Ovary (tissue), 3 donors: ENCODE data around the gene KRT9.
"Not testable (repeated sequence)": the region's sequence is repeated elsewhere in the genome, so short reads cannot be mapped to it uniquely, and the experiment has no call there.

Experiments
- EP300 ChIP-seq: sonication (generic); formaldehyde crosslinking; IDR thresholded peaks from one replicate; pipeline ENCODE4 v1.6.1; 2017; ENCODE audit warnings: antibody characterized with exemption
- POLR2A ChIP-seq: fragments of 450-650 bp; IDR thresholded peaks from one replicate; pipeline ENCODE4 v1.6.1; 2017; ENCODE audit warnings: antibody characterized with exemption, mild to moderate bottlenecking, moderate library complexity
- TF ChIP-seq, protein P1 (sequence below), 3 donors: fragments of 450-650 bp in 2 of 3; fragments of 200-600 bp in 1 of 3; IDR thresholded peaks; one replicate each; pipeline versions ENCODE4 v1.5.1 to v1.8.0; 2016 to 2022; ENCODE audit warnings: antibody characterized with exemption in 3 of 3, mild to moderate bottlenecking in 1 of 3
- donor health status: DM: no; HTN: no; CAD: no.

DNA sequence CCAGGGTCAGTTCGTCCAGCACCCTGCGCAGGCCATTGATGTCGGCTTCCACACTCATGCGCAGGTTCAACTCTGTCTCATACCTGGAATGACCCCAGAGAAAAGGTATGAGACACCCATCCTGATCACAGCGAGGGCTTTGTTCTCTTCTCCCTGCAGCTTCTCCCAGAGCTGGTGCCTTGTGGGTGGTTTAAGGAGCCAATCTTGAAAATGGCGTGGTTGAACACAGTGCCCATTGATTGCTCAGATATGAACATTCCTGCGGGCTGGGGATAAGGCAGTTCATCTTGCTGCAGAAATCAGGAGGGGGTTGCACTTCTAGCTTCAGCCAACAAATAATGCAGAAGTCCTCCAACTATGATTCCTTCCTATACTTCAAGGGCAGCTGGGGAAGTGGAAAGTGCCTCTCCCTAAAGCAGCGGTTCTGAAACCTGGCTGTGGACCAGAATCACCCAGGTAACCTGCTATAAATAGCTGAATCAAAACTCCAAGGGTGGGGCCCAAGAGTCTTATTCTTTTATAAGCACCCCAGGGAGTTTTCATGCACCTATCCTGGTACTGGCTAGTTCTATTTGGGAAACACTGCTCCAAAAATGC is 12.6 kb upstream of the KRT9 start:
- TF ChIP-seq, protein P1, sequence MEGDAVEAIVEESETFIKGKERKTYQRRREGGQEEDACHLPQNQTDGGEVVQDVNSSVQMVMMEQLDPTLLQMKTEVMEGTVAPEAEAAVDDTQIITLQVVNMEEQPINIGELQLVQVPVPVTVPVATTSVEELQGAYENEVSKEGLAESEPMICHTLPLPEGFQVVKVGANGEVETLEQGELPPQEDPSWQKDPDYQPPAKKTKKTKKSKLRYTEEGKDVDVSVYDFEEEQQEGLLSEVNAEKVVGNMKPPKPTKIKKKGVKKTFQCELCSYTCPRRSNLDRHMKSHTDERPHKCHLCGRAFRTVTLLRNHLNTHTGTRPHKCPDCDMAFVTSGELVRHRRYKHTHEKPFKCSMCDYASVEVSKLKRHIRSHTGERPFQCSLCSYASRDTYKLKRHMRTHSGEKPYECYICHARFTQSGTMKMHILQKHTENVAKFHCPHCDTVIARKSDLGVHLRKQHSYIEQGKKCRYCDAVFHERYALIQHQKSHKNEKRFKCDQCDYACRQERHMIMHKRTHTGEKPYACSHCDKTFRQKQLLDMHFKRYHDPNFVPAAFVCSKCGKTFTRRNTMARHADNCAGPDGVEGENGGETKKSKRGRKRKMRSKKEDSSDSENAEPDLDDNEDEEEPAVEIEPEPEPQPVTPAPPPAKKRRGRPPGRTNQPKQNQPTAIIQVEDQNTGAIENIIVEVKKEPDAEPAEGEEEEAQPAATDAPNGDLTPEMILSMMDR (IDR thresholded peaks at IDR 0.05), result not testable (repeated sequence)
- not testable (repeated sequence) for TF ChIP-seq POLR2A, EP300
